HUDEP-2 (cell line): ENCODE measurements around the gene DDX11.
"Not testable (repeated sequence)": the region's sequence is repeated elsewhere in the genome, so short reads cannot be mapped to it uniquely, and the experiment has no call there.

Source experiments
- DNase-seq, 76 experiments: peaks; one replicate each; lab custom pipeline; 2025; ENCODE audit not compliant: unreplicated experiment in 76 of 76; lab: John Stamatoyannopoulos, UW

The DDX11 gene

DNA sequence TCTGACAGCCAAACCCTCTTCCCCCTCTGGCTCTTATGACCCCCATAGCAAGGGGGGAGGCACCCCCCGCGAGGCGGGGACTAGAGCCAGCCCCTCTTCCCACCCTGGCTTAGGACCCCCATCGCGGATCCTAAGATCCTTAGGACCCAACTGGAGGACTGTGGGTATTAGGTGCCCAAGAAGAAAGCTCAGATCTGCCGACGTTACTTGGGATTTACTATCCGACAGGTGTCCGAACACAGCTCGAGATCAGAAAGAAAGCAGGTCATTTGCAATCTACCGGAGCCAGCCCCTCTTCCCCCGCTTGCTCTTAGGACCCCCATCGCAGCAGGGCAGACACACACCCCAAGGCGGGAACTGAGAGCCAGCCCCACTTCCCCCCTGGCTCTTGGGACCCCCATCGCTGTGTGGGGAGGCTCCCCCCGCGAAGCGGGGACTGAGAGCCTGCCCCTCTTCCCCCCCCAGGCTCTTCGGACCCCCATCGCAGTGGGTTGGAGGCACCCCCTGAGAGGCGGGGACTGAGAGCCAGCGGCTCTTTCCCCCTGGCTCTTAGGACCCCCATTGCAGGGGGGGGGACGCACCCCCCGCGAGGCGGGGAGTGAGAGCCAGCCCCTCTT is 46.8 kb downstream of the DDX11 start:
- DNase-seq = no peak

DNA sequence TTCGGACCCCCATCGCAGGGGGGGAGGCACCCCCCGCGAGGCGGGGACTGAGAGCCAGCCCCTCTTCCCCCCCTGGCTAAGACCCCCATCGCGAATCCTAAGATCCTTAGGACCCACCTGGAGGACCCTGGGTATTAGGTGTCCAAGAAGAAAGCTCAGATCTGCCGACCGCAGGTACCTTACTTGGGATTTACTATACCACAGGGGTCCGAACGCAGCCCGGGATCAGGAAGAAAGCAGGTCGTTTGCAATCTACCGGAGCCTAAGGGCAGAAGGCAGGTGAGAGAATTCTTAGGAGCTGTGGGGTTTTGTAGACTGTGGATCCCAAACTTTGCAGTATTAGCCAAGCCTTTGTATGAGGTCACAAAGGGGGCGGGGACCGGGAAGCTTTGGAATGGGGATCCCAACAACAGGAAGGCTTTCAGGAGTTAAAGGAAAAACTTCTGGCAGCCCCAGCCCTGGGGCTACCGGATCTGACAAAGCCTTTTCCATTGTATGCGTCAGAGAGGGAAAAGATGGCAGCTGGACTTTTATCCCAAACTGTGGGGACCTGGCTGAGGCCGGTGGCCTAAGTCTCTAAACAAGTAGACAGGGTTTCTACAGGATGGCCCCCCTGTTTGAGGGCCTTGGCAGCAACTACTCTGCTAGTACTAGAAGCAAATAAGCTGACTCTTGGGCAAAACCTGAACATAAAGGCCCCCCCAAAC is 47.5 kb downstream of the DDX11 start:
- not testable (repeated sequence) for DNase-seq

DNA sequence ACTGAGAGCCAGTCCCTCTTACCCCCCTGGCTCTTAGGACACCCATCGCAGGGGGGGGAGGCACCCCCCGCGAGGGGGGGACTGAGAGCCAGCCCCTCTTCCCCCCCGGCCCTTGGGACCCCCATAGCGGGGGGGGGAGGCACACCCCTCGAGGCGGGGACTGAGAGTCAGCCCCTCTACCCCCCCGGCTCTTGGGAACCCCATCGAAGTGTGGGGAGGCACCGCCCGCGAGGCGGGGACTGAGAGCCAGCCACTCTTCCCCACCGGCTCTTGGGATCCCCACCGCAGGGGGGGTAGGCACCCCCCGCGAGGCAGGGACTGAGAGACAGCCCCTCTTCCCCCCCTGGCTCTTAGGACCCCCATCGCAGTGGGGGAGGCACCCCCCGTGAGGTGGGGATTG is 48.8 kb downstream of the DDX11 start:
- DNase-seq = no peak

DNA sequence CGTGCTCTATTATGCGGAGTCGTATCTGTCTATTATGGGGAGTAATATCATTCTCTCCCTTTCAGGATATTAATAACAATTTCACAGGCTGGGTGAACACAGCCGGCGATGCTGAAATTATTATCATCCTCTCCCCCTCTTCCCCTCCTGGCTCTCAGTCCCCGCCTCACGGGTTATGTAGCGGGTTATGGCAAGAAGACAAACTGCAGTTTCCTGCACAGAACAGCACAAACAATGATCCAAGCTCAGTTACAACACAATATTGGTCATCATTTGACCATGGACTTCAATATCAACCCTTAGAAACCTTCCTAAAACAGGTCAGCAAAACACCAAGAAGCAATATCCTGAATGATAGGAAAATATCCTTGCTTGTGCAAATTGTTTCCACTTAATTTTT is 50.5 kb downstream of the DDX11 start:
- DNase-seq = not testable (repeated sequence)

DNA sequence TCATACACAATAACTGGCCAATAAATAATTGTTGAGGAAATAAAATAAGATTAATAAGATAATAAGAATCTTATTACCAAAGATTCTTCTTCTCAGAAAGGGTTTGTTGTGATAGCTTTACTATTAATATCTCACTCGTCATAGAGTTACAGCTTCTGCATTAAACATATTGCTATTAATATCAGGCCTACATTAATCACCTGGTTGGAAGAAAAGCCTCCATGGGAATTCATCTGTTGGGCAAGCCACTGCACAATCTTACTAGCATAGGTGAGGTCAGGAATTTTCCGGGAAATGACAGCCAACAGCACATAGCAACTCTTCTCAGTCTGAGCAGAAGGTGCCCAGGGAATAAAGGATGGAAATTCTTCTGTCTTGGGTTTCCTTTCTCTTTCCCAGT is 51.5 kb downstream of the DDX11 start:
- not testable (repeated sequence) for DNase-seq

DNA sequence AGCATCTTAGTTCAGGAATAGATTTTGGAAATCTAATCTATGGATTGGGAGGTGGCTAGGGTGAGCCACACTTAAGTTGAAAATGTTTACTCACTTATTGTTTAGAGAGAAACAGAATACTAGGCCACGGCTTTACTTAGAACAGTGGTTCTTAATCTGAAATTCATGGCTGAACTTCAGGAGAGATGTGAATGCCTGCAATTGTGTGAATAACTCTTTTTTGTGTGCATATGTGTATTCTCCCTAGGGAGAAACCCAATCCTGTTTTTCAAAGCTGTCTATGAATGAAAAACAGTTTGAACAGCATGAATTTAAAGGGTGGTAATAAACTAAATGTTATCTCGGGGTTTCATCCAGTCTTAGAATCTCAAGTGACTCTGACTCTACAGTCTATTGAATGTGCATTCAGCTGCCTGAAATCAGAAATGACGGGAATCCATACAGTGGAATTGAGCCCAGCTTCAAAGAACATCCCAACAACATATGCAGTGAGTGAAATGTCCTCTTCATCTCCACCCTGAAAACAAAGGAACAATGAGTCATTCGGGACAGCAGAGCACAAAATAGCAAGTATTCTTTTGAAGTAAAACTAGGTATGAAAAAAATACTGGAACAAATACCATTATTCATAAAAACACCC is 53.7 kb downstream of the DDX11 start:
- DNase-seq = not testable (repeated sequence)

DNA sequence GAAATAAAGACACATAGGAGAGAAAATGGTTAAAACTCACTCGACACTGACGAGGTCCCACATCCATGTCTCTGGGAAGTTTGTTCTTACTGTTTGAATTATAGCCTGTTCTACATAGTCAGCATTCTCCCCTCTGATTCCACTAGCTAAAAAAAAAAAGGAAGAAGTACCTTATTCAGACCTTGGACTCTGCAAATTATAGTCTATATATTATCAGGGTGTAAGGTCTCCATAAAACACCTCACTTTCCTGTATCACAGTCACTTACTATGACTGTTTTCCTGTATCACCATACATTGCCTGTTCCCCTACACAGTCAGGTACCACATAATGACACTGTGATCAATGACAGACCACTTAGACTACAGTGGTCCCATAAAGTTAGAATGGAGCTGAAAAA is 62.9 kb downstream of the DDX11 start:
- not testable (repeated sequence) for DNase-seq

DNA sequence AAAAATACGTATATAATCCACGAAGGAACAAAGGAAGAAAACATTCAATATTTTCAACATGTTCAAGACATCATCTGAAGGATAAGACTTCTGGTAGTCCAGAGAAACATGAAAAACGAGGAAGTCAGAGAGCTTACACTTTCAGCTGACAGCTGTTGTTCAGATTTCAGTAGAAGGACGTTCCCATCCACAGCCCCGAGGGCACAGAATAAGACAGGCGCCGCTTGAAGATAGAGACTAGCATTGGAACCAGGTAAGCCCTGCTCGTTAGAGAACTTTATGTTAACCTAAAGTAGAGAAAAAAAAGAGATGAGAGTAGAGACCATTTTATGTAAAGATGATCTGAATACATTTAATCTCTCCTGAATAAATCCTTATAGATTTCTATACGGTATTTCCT is 71.1 kb downstream of the DDX11 start:
- not testable (repeated sequence) for DNase-seq

DNA sequence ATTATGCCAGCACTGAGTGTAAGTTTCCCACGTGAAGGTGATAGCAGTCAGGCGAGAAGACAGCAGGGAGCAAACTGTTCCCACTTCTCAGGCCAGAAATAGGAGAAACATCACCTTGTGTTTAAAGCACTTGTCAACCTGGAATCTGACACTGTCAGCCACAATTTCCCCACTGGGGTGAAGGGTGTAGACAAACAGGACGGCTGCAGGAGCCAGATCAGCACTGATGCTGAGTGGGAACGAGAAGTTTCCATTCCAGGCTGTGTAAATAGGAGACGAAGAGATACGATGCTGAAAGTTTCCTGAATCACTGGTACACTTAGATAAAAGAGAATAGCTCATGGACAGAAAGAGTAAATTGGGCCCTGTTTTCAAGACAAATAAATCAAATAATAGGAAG is 71.6 kb downstream of the DDX11 start:
- not testable (repeated sequence) for DNase-seq

DNA sequence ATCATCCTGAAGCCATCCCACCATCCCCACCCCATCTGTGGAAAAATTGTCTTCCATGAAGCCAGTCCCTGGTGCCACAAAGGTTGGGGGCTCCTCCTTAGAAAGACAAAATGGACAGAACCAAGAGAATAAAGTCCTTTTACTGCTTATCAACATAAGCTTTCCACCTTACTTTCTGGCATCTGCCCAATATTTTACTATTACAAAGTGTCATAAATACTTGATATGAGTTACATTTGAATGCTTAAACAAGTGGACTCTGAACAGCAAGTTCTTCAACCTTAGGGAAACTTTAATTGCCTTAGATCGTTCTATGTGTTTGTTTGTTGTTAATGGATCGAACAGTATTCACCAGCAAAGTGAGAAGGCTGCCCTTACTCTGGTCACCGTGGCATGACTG is 73.8 kb downstream of the DDX11 start:
- DNase-seq = not testable (repeated sequence)

DNA sequence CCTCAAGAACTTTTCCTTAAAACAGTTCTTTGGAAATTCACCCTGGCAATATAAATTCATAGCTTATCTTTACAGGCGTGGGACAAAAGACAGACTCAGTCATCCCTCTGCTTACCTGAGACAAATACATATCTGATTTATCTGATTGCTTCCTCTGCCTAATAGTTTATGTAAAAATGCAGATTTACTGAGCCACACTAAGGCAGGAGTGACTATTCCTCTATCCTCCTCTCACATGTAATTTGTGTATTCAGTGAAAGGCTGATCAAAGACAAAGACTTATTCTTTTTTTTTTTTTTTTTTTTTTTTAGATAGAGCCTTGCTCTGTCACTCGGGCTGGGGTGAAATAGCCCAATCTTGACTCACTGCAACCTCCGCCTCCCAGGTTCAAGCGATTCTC is 77.1 kb downstream of the DDX11 start:
- DNase-seq = not testable (repeated sequence)
